Measurements from ENCODE around the gene GPR63. TPM values are rescaled to one million over a fixed set of nuclear protein-coding genes. Genes with fewer than 3 reads are reported as not detected.

The GPR63 gene
- total RNA-seq, 1 experiment from 2014 or later = 4.1 TPM

DNA sequence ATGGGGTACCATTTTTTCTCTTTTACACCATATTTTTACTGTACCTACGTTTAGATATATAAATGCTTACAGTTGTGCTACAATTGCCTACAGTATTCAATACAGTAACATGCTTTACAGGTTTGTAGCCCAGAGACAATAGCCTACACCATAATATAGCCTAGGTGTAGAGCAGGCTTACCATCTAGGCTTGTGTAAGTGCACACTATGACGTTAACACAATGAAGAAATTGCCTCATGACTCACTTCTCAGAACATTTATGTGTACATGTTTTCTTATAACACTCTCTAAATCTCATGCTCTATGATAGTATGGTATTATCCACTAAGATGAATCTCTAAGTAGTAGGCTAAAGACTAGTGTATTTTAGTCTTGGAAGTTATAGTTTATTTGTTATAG, 13.5 kb downstream of the GPR63 start:
- H3K27me3 ChIP-seq (replicated peaks; ENCODE audit: insufficient read depth, low read depth, low read length, poor library complexity) = no peaks in the 10 kb centered on the region
- no peak overlapping the region for H3K4me3 ChIP-seq (ENCODE audit: low read depth, low read length, poor library complexity, severe bottlenecking)
- intact Hi-C loops (cut with micrococcal nuclease; ENCODE audit: unreplicated experiment) = no loop called here
- no peak for DNase-seq (ENCODE audit: low spot score)
- no TSS peak for BruUV-seq (replicated peaks)
- ChIA-PET CTCF (no interaction called here), POLR2A (ENCODE audit: low non-redundant PET) (interaction anchor here (0.7 kb wide), 1 partner anchor 1492 kb away, joined by 3 read pairs; no protein-coding TSS in a partner anchor)
- H3K9me3 ChIP-seq (ENCODE audit: low read depth, low read length, poor library complexity, severe bottlenecking) = no peaks in the 10 kb centered on the region
- TF ChIP-seq EZH2 (IDR thresholded peaks at IDR 0.05; ENCODE audit: borderline replicate concordance, low read depth, low read length, poor library complexity, severe bottlenecking) (no peak), CTCF (conservative IDR thresholded peaks at IDR 0.05; ENCODE audit: low read depth, low read length) (no peak)
- peaks cover 6% of the 10 kb centered on the region for H3K36me3 ChIP-seq (ENCODE audit: insufficient read depth, low read length, poor library complexity, severe bottlenecking)
- H3K4me1 ChIP-seq (ENCODE audit: insufficient read depth, low read length, poor library complexity, severe bottlenecking) = no peaks in the 10 kb centered on the region
- no peak overlapping the region for H3K27ac ChIP-seq (ENCODE audit: low read depth, low read length, poor library complexity, severe bottlenecking)

GRCh38 chr6:96821034-96821433, 16.2 kb downstream of the GPR63 start:
- no TSS peak for BruUV-seq (replicated peaks)
- Histone ChIP-seq H3K4me3 (ENCODE audit: low read depth, low read length, poor library complexity, severe bottlenecking) (no peak overlapping the region), H3K36me3 (ENCODE audit: insufficient read depth, low read length, poor library complexity, severe bottlenecking) (no peaks in the 10 kb centered on the region), H3K9me3 (ENCODE audit: low read depth, low read length, poor library complexity, severe bottlenecking) (no peaks in the 10 kb centered on the region), H3K4me1 (ENCODE audit: insufficient read depth, low read length, poor library complexity, severe bottlenecking) (no peaks in the 10 kb centered on the region), H3K27ac (ENCODE audit: low read depth, low read length, poor library complexity, severe bottlenecking) (no peak overlapping the region), H3K27me3 (replicated peaks; ENCODE audit: insufficient read depth, low read depth, low read length, poor library complexity) (no peaks in the 10 kb centered on the region)
- ChIA-PET POLR2A (ENCODE audit: low non-redundant PET) (no interaction called here), CTCF (no interaction called here)
- no peak for TF ChIP-seq CTCF (conservative IDR thresholded peaks at IDR 0.05; ENCODE audit: low read depth, low read length)
- TF ChIP-seq EZH2 (IDR thresholded peaks at IDR 0.05; ENCODE audit: borderline replicate concordance, low read depth, low read length, poor library complexity, severe bottlenecking) = no peak
- intact Hi-C loops (cut with micrococcal nuclease; ENCODE audit: unreplicated experiment) = no loop called here
- no peak for DNase-seq (ENCODE audit: low spot score)

- BruUV-seq (replicated peaks) = no TSS peak
- Histone ChIP-seq H3K9me3 (ENCODE audit: low read depth, low read length, poor library complexity, severe bottlenecking) (no peaks in the 10 kb centered on the region), H3K27me3 (replicated peaks; ENCODE audit: insufficient read depth, low read depth, low read length, poor library complexity) (no peaks in the 10 kb centered on the region), H3K4me1 (ENCODE audit: insufficient read depth, low read length, poor library complexity, severe bottlenecking) (no peaks in the 10 kb centered on the region), H3K27ac (ENCODE audit: low read depth, low read length, poor library complexity, severe bottlenecking) (no peak overlapping the region), H3K36me3 (ENCODE audit: insufficient read depth, low read length, poor library complexity, severe bottlenecking) (no peaks in the 10 kb centered on the region), H3K4me3 (ENCODE audit: low read depth, low read length, poor library complexity, severe bottlenecking) (no peak overlapping the region)
- no peak for DNase-seq (ENCODE audit: low spot score)
- TF ChIP-seq CTCF (conservative IDR thresholded peaks at IDR 0.05; ENCODE audit: low read depth, low read length) = no peak
- POLR2A ChIA-PET (ENCODE audit: low non-redundant PET) = interaction anchor here (0.7 kb wide), 1 partner anchor 41 kb away, joined by 3 read pairs; no protein-coding TSS in a partner anchor
- intact Hi-C loops (cut with micrococcal nuclease; ENCODE audit: unreplicated experiment) = no loop called here
- CTCF ChIA-PET = no interaction called here
Measured at GRCh38 chr6:96816301-96816817, 20.9 kb downstream of the GPR63 start.
